ENCODE measurements around the gene RAB31. TPM values are rescaled to one million over a fixed set of nuclear protein-coding genes. Genes with fewer than 3 reads are reported as not detected.

The RAB31 gene
- polyA plus RNA-seq, 3 donors from 2014 or later = 5.3 to 28.0 (median 19.3) TPM

DNA sequence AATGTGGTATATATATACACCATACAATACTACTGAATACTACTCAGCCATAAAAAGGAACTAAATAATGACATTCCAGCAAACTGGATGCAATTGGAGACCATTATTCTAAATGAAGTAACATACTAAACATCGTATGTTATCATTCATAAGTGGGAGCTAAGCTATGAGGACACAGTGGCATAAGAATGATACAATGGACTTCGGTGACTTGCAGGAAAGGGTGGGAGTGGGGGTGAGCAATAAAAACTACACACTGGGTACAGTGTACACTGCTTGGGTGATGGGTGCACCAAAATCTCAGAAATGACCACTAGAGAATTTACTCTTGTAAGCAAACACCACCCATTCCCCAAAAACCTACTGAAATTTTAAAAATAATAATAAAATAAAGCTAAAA, 87.9 kb downstream of the RAB31 start:
- Mint-ChIP-seq H3K27me3 (ENCODE audit: low read depth in 3 of 3) (peaks cover 0 to 3% (median 0%) of the 10 kb centered on the region in 3 donors), H3K9me3 (no peaks in the 10 kb centered on the region), H3K36me3 (no peaks in the 10 kb centered on the region), H3K4me1 (no peaks in the 10 kb centered on the region), H3K4me3 (no peak overlapping the region), H3K27ac (no peak overlapping the region)
- DNase-seq = no peak

DNA sequence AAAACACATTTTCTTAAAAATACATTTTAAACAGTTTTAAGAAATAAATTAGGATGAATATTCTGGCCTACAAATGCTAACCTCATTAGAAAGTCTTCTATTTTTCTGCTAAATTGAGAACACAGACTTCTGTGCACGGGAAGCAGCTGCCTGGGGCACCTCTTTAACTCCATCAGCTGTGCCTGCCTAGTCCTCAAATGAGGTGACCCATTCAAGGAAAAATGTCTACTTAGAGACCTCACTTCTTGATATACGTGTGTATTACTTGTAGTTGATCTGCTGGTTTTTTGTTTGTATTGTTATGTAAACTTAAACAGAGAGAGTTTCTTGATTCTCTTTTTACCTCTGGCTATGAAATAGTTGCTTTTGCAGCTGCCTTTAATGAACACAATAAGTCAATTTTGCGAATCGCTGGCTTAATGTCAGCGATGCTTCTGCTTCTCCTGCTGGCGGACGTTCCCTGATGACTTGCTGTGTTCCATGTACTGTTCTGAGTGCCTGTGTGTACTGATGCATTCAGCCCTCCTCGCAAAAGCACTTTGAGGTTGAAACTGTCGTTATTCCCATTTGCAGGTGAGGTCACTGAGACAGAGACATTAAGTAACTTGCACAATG, 88.9 kb downstream of the RAB31 start:
- no peaks in the 10 kb centered on the region for H3K4me1 Mint-ChIP-seq
- H3K9me3 Mint-ChIP-seq = no peaks in the 10 kb centered on the region
- no peak for DNase-seq
- no peaks in the 10 kb centered on the region for H3K36me3 Mint-ChIP-seq
- H3K27me3 Mint-ChIP-seq (ENCODE audit: low read depth in 3 of 3) = peaks cover 0 to 3% (median 0%) of the 10 kb centered on the region in 3 donors
- no peak overlapping the region for H3K4me3 Mint-ChIP-seq
- H3K27ac Mint-ChIP-seq = no peak overlapping the region

- Mint-ChIP-seq H3K27ac (no peak overlapping the region), H3K4me3 (no peak overlapping the region), H3K27me3 (ENCODE audit: low read depth in 3 of 3) (peaks cover 2 to 4% (median 2%) of the 10 kb centered on the region in 3 donors), H3K4me1 (no peaks in the 10 kb centered on the region), H3K9me3 (no peaks in the 10 kb centered on the region), H3K36me3 (no peaks in the 10 kb centered on the region)
- no peak for DNase-seq
Measured at GRCh38 chr18:9802175-9803062, 94.3 kb downstream of the RAB31 start.

DNA sequence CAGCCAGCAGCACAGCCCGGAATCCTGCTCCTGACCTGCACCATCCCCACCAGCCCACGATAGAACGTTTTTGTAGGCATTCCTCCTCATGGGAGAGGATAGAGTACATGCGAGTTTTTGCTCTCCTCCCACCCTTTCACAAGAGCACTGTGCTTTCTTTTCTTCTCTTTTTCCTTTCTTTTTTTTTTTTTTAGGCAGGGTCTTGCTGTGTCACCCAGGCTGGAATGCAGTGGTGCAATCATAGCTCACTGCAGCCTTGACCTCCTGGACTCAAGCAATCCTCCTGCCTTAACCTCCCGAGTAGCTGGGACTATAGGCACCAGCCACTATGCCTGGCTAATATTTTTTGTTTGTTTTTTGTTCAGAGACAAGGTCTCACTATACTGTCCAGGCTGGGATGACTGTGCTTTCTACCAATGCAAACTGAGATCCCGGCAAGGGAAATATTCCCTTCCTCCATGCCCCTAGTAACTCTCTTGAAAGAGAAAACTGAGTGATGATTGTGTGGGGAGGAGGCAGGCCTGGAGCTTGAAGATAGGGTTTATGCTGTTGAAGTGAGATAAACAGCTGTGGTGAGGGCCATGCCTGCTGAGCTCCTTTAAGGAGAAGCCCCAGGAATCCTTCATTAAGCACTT, 95.1 kb downstream of the RAB31 start:
- Mint-ChIP-seq H3K27me3 (ENCODE audit: low read depth in 3 of 3) (peaks cover 2 to 4% (median 2%) of the 10 kb centered on the region in 3 donors), H3K36me3 (no peaks in the 10 kb centered on the region), H3K9me3 (no peaks in the 10 kb centered on the region), H3K4me1 (no peaks in the 10 kb centered on the region), H3K27ac (no peak overlapping the region), H3K4me3 (no peak overlapping the region)
- no peak for DNase-seq

GRCh38 chr18:9803698-9804516, 95.8 kb downstream of the RAB31 start:
- no peak for DNase-seq
- H3K9me3 Mint-ChIP-seq = no peaks in the 10 kb centered on the region
- H3K4me1 Mint-ChIP-seq = no peaks in the 10 kb centered on the region
- peaks cover 2 to 4% (median 2%) of the 10 kb centered on the region in 3 donors for H3K27me3 Mint-ChIP-seq (ENCODE audit: low read depth in 3 of 3)
- no peak overlapping the region for H3K4me3 Mint-ChIP-seq
- no peak overlapping the region for H3K27ac Mint-ChIP-seq
- H3K36me3 Mint-ChIP-seq = no peaks in the 10 kb centered on the region

DNA sequence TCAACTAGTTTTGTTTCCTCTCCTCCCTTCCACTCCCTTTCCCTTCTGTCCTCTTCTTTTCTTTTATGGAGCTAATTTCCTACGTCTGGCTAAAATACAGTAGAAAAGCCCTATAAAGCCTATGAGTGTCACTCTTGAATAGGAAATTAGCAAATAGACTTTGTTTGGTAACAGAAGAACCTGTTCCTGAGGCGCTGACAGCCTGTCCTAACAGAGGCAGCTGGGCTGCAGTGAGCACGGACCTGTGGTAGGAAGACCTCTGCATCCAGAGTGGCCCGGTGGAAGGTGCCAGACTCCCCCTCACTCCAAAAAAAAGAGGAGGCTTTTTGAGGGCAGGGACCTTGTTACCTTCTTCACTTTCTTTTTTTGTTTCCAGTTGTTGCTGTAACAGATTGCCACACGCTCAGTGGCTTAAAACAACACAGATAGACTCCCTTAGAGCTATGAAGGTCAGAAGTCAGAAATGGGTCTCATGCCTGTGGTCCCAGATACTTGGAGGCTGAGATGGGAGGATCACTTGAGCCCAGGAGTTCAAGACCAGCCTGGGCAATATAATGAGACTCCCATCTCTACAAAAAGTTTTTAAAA, 96.5 kb downstream of the RAB31 start:
- H3K27ac Mint-ChIP-seq = no peak overlapping the region
- H3K36me3 Mint-ChIP-seq = no peaks in the 10 kb centered on the region
- DNase-seq = no peak
- no peaks in the 10 kb centered on the region for H3K4me1 Mint-ChIP-seq
- H3K4me3 Mint-ChIP-seq = no peak overlapping the region
- peaks cover 2 to 4% (median 2%) of the 10 kb centered on the region in 3 donors for H3K27me3 Mint-ChIP-seq (ENCODE audit: low read depth in 3 of 3)
- H3K9me3 Mint-ChIP-seq = no peaks in the 10 kb centered on the region

GRCh38 chr18:9806905-9807304, 98.8 kb downstream of the RAB31 start:
- no peak overlapping the region for H3K27ac Mint-ChIP-seq
- H3K9me3 Mint-ChIP-seq = no peaks in the 10 kb centered on the region
- no peaks in the 10 kb centered on the region for H3K36me3 Mint-ChIP-seq
- peaks cover 1 to 2% (median 2%) of the 10 kb centered on the region in 3 donors for H3K27me3 Mint-ChIP-seq (ENCODE audit: low read depth in 3 of 3)
- no peak overlapping the region for H3K4me3 Mint-ChIP-seq
- DNase-seq = no peak
- no peaks in the 10 kb centered on the region for H3K4me1 Mint-ChIP-seq

DNA sequence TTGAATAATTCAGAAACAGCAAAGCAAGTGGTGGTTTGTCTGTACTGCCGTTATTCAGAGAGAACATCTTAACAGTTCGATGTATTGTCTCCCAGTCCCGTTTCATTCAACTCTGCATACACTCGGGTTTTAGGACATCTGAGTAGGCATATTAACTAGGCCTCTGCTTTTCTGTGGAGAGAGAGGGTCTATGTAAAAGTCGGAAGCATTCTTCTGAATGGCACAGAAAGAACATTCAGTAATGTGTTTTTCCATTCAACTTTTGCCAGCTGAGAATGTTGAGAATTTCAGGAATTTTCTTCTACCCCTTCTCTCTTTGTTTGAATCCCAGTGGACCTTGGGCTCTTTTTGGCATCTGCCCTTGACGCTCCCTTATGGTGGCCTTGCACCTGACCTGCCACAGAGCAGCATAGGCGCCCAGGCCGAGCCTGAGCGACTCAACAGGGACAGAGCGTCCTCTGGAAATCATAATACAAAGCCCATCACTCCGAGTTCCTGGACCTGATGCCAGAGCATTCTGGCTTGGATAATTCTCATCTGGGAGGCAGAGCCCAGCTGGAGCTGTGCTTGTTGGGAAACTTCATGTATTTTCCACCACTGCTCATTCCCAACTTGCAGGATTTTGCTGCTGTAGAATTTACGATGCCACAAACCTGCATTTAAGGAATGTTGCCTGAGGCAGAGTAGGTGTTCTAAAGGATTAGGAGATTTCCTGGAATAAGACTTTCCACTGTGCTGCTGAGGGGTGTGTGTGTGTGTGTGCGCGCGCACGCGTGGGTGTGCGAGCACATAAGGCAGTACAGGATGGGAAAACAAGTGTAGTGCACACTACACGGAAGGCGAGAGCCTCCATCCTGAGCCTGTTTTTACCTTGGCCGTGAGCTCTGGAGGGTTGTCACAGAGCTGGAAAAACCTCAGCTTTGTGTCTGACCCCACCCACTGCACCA, 100.5 kb downstream of the RAB31 start:
- Mint-ChIP-seq H3K27ac (no peak overlapping the region), H3K9me3 (no peaks in the 10 kb centered on the region), H3K4me3 (no peak overlapping the region), H3K27me3 (ENCODE audit: low read depth in 3 of 3) (peaks cover 0 to 5% (median 2%) of the 10 kb centered on the region in 3 donors), H3K36me3 (no peaks in the 10 kb centered on the region), H3K4me1 (no peaks in the 10 kb centered on the region)
- DNase-seq = no peak

DNA sequence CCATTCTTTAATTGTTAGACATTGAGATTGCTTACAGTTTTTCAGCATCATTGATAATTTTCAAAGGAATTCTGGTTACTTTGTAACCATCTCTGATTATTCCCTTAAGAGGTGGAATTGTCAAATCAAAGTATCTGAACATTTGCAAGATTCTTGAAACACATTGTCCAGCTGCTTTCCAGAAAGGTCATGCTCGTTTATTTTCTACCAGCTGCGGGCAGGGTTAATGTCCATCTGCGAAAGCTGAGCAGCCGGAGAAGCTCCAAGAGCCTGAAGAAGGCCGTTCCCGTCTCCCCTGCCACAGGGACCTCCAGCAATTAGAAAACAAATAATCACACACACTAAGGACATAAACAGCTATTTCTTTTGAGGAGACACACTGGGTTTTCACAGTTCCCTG, 101.6 kb downstream of the RAB31 start:
- Mint-ChIP-seq H3K27me3 (ENCODE audit: low read depth in 3 of 3) (peaks cover 0 to 5% (median 0%) of the 10 kb centered on the region in 3 donors), H3K4me1 (no peaks in the 10 kb centered on the region), H3K36me3 (no peaks in the 10 kb centered on the region), H3K4me3 (no peak overlapping the region), H3K27ac (no peak overlapping the region), H3K9me3 (no peaks in the 10 kb centered on the region)
- no peak for DNase-seq

- DNase-seq = no peak
- no peaks in the 10 kb centered on the region for H3K9me3 Mint-ChIP-seq
- H3K36me3 Mint-ChIP-seq = no peaks in the 10 kb centered on the region
- H3K27me3 Mint-ChIP-seq (ENCODE audit: low read depth in 3 of 3) = peaks cover 0 to 5% (median 0%) of the 10 kb centered on the region in 3 donors
- no peak overlapping the region for H3K4me3 Mint-ChIP-seq
- H3K27ac Mint-ChIP-seq = no peak overlapping the region
- no peaks in the 10 kb centered on the region for H3K4me1 Mint-ChIP-seq
Measured at GRCh38 chr18:9810299-9810698, 102.2 kb downstream of the RAB31 start.

GRCh38 chr18:9810994-9811705, 103.0 kb downstream of the RAB31 start:
- H3K27ac Mint-ChIP-seq = no peak overlapping the region
- H3K4me3 Mint-ChIP-seq = no peak overlapping the region
- H3K36me3 Mint-ChIP-seq = no peaks in the 10 kb centered on the region
- H3K27me3 Mint-ChIP-seq (ENCODE audit: low read depth in 3 of 3) = peaks cover 0 to 5% (median 0%) of the 10 kb centered on the region in 3 donors
- no peaks in the 10 kb centered on the region for H3K9me3 Mint-ChIP-seq
- H3K4me1 Mint-ChIP-seq = no peaks in the 10 kb centered on the region
- DNase-seq = no peak

- no peaks in the 10 kb centered on the region for H3K4me1 Mint-ChIP-seq
- no peak for DNase-seq
- H3K27ac Mint-ChIP-seq = no peak overlapping the region
- H3K4me3 Mint-ChIP-seq = no peak overlapping the region
- H3K9me3 Mint-ChIP-seq = no peaks in the 10 kb centered on the region
- H3K27me3 Mint-ChIP-seq (ENCODE audit: low read depth in 3 of 3) = peaks cover 0 to 3% (median 0%) of the 10 kb centered on the region in 3 donors
- H3K36me3 Mint-ChIP-seq = no peaks in the 10 kb centered on the region
Measured at GRCh38 chr18:9811978-9812377, 103.9 kb downstream of the RAB31 start.

Data from immature natural killer cell (primary cell).